Measurements from ENCODE around the gene MGAT4B.

DNA sequence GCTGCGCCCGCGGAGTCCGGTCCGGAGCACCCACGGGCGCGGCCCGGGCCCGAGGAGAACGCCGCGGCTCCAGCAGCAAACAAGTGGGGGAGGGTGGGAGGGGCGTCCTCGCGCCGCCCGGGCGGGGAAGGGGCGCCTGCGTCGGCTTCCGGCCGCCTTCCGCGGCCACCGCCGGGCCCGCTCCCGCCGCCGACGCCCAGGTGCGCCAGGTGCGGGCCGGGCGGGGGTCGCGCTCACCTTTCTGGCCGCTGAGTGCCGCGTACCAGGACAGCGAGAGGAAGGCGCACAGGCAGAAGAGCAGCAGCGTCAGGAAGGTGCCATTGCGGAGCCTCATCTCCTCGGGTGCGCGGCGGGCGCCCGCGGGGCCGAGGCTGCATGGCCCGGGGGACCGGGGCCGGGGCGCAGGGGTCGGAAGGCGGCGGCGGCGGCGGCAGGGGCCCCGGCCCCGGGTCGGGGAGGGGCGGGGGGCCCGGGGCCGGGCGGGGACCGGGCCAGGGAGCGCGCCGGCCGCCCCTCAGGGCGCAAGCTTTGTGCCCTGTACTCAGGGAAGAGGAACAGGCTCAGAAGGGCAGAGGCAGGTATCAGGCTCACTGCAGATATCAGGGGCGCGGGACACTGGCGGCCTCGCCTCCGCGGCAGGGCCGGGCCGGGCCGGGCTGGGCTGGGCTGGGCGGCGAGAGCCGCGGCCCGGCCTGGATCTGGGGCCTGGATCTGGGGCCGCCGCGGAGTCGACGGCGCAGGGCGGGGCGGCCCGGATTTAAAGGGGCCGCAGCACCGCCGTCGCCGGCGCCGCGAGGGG, at the start of gene MGAT4B:
- TF ChIP-seq HCFC1 (IDR thresholded peaks at IDR 0.05; ENCODE audit: low read depth, low read length) = no peak; the same call in 1 of the 2 replicates
- TF ChIP-seq, protein P1, sequence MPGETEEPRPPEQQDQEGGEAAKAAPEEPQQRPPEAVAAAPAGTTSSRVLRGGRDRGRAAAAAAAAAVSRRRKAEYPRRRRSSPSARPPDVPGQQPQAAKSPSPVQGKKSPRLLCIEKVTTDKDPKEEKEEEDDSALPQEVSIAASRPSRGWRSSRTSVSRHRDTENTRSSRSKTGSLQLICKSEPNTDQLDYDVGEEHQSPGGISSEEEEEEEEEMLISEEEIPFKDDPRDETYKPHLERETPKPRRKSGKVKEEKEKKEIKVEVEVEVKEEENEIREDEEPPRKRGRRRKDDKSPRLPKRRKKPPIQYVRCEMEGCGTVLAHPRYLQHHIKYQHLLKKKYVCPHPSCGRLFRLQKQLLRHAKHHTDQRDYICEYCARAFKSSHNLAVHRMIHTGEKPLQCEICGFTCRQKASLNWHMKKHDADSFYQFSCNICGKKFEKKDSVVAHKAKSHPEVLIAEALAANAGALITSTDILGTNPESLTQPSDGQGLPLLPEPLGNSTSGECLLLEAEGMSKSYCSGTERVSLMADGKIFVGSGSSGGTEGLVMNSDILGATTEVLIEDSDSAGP (CRISPR knock-in tag; IDR thresholded peaks at IDR 0.05; ENCODE audit: borderline replicate concordance) = peak; percentile 98; the same call in 1 of the 2 replicates
- TF ChIP-seq, protein P2, sequence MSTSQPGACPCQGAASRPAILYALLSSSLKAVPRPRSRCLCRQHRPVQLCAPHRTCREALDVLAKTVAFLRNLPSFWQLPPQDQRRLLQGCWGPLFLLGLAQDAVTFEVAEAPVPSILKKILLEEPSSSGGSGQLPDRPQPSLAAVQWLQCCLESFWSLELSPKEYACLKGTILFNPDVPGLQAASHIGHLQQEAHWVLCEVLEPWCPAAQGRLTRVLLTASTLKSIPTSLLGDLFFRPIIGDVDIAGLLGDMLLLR (CRISPR knock-in tag; IDR thresholded peaks at IDR 0.05) = no peak
- no peak for TF ChIP-seq KDM5B (CRISPR knock-in tag; IDR thresholded peaks at IDR 0.05; ENCODE audit: borderline replicate concordance)
- no peak for TF ChIP-seq FOXO1 (CRISPR knock-in tag; IDR thresholded peaks at IDR 0.05)
- TF ChIP-seq RELA (CRISPR knock-in tag; IDR thresholded peaks at IDR 0.05) = no peak
- no peak for TF ChIP-seq EP300 (IDR thresholded peaks at IDR 0.05; ENCODE audit: low read depth in 2 of 2, low read length in 2 of 2)
- no peak for TF ChIP-seq EP300 (CRISPR knock-in tag; IDR thresholded peaks at IDR 0.05; ENCODE audit: borderline replicate concordance)
- TF ChIP-seq, protein P3, sequence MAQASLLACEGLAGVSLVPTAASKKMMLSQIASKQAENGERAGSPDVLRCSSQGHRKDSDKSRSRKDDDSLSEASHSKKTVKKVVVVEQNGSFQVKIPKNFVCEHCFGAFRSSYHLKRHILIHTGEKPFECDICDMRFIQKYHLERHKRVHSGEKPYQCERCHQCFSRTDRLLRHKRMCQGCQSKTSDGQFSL (CRISPR knock-in tag; IDR thresholded peaks at IDR 0.05) = no peak

All from HepG2 (cell line).